AG09309 (cell line): ENCODE results near the gene DYNLT2B.

ENCODE experiments used
- DNase-seq: peaks from one replicate; pipeline ENCODE4 v3.0.0-alpha.2; 2010; ENCODE audit warnings: low read depth
- H3K4me3 ChIP-seq: 2 replicates; pipeline ENCODE4 v1.5.1; 2011; ENCODE audit warnings: mild to moderate bottlenecking, low read depth, low read length, moderate library complexity; ENCODE audit not compliant: control insufficient read depth
- TF ChIP-seq, protein P1 (sequence below): IDR thresholded peaks from 2 replicates; pipeline ENCODE4 v1.5.1; 2011; ENCODE audit warnings: mild to moderate bottlenecking, low read depth, low read length, inconsistent platforms; ENCODE audit not compliant: insufficient read depth, control insufficient read depth; ENCODE audit errors: missing control alignments

The DYNLT2B gene

DNA sequence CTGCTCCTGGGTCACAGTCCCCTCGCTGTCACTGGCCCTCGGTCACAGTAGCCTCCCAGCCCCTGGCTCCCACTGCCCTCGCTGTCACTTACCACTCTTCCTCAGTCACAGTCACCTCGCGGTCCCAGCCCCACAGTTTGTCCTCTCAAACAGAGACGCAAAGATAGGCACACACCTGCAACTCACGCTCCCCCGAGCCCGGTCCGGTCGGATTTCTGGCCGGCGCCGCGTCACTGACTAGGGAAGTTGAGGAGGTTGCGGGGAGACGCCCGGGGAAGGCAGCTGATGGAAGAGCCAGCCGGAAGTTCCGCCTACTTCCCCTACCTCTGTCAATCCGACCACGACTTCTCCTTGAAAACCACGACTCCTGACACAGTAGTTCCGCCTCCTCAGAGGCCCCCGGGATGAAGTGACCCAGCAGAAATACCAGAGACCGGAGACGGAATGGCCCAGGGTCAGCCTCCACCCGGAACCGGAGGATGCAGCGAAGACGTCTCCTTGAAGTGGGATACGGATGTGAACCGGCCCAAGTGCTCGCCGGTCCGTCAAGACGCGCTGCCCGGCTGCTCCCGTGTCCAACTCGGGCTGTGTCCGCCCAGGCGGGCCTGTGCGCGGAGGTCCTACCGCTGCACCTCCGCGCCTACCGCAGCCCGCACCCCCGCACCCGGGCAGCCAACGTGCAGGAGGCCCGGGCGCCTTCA lies 30.4 kb downstream of the DYNLT2B start, which contains the start of gene PCYT1A:
PCYT1A (minus strand) TSS at position 287 of the 701 bp plus-strand sequence. CDS start 17,195 bp downstream, outside the sequence.
- TF ChIP-seq, protein P1, sequence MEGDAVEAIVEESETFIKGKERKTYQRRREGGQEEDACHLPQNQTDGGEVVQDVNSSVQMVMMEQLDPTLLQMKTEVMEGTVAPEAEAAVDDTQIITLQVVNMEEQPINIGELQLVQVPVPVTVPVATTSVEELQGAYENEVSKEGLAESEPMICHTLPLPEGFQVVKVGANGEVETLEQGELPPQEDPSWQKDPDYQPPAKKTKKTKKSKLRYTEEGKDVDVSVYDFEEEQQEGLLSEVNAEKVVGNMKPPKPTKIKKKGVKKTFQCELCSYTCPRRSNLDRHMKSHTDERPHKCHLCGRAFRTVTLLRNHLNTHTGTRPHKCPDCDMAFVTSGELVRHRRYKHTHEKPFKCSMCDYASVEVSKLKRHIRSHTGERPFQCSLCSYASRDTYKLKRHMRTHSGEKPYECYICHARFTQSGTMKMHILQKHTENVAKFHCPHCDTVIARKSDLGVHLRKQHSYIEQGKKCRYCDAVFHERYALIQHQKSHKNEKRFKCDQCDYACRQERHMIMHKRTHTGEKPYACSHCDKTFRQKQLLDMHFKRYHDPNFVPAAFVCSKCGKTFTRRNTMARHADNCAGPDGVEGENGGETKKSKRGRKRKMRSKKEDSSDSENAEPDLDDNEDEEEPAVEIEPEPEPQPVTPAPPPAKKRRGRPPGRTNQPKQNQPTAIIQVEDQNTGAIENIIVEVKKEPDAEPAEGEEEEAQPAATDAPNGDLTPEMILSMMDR, result no peak
- peak; percentile 75 for DNase-seq
- H3K4me3 ChIP-seq, result peak within 1 kb of the TSS; percentile 100

DNA sequence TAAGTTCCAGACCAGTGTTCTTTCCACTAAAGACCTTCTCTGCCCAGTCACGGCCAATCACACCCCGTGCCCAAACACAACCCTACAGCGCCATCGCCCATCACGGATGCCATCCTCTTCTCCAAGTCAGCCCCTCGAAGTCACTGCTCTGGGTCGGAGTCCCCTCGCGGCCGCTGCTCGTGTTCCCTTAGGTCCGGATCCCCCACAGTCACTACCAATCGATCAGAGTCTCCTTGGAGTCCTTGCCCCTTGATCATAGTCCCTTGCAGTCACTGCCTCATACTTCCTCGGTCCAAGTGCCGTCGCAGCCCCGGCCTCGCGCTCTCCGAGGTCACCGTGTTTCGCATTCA lies 31.0 kb downstream of the DYNLT2B start:
- peak overlapping the region; percentile 100 for H3K4me3 ChIP-seq
- no peak for DNase-seq
- TF ChIP-seq, protein P1, result no peak

DNA sequence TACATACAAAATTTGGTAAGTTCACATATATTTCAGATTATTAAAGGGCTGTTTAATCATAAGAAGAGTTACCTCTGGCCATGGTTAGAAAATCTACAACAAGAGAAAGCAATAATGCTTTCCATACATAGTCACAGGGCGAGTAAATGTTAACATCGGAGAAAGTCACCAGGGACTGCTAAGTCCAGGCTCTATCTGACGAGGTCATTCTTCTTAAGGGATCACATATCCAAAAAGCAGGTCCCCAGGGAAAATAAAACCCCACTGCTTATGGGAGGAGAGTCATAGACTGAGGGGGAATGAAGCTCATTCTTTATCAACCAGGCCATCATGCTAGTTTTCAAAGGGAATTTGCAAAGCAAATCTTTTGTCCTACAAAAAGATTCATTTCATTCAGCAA lies 33.6 kb downstream of the DYNLT2B start:
- no peak overlapping the region for H3K4me3 ChIP-seq

DNA sequence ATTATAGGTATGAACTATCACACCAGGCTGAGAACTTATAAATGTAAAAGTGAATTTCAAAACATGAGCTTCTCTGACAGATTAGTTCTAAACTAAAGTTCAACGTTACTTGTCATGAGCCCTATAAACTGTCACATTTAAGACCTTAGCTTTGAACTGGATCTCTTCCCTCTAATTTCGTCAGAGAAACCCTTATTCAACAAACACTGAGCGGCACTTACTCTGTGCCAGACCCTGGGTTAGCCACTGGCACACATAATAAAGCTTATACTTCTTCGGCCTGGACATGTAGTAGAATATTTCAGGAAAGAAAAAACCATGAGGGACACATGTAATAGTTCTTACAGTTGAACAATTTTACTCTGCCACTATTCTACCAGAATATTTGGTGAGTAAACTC lies 36.1 kb downstream of the DYNLT2B start:
- no peak overlapping the region for H3K4me3 ChIP-seq
- no peak for DNase-seq
- TF ChIP-seq, protein P1, result no peak

More for the DNA sequence above, 33.6 kb downstream of the DYNLT2B start:
- DNase-seq, result no peak
- TF ChIP-seq, protein P1, result no peak

DNA sequence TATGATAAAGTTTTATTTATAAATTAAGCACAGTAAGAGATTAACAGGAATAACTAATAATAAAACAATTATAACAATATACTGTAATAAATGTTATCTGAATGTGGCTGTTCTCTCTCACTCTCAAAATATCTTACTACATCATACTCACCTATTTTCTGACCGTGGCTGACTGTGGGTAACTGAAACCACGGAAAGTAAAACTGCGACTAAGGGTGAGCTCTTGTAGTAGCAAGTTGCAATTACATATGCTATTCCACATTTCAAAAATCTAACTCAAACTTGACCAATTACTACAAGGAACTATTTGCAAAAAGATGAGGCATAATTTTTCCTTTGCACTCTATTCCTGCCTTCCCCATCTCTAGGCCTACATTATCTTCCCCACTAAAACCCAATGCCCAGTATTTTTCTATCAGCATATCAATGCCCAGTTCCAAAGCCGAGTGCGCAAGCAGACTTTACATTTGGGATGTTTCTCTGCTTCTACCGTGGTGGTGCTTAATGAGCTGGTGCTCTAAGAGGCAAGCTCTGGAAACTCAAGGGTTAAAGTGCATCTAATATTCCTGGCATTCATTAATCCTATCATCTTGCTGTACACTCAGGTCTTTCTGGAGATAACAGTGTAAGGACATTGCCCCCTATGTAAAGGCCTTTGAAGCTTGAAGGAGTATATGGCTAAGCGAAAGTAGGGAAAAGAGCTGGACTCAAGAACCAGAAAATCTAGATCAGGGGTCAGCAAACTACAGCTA lies 37.2 kb downstream of the DYNLT2B start:
- TF ChIP-seq, protein P1, result no peak
- no peak for DNase-seq
- H3K4me3 ChIP-seq, result no peak overlapping the region

DNA sequence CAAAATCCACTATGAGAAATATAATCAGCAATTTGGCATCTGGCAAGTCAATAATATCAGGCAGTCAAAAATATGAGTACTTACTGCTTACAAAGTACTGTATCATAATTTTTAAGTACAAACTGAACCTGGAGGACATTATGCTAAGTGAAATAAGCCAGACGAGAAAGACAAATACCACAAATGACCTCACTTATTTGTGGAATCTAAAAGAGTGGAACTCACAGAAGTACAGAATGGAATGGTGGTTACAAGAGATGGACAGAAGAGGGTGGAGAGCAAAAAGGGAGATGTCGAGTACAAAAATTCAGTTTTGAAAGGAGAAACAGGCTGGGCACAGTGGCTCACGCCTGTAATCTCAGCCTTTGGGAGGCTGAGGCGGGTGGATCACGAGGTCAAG lies 42.9 kb downstream of the DYNLT2B start:
- H3K4me3 ChIP-seq, result no peak overlapping the region
- TF ChIP-seq, protein P1, result no peak
- no peak for DNase-seq
